Prostate gland (tissue), 2 donors: ENCODE results near the gene TNFSF13B.

ENCODE experiments used
- CTCF ChIP-seq, 4 experiments: fragments of 200-600 bp in 2 of 4; fragments of 450-650 bp in 2 of 4; sonication (generic) in 2 of 4; IDR thresholded peaks; 1 replicate in 3 of 4; 2 replicates in 1 of 4; pipeline ENCODE4 v1.5.1; 2016 to 2019; ENCODE audit warnings: antibody characterized with exemption in 4 of 4, mild to moderate bottlenecking in 2 of 4, moderate library complexity in 2 of 4
- POLR2A ChIP-seq: fragments of 450-650 bp; IDR thresholded peaks from one replicate; pipeline ENCODE4 v1.6.1; 2016; ENCODE audit warnings: antibody characterized with exemption, mild to moderate bottlenecking
- POLR2AphosphoS5 ChIP-seq: sonication (generic); formaldehyde crosslinking; IDR thresholded peaks from one replicate; pipeline ENCODE4 v1.6.1; 2017; ENCODE audit warnings: antibody characterized with exemption

DNA sequence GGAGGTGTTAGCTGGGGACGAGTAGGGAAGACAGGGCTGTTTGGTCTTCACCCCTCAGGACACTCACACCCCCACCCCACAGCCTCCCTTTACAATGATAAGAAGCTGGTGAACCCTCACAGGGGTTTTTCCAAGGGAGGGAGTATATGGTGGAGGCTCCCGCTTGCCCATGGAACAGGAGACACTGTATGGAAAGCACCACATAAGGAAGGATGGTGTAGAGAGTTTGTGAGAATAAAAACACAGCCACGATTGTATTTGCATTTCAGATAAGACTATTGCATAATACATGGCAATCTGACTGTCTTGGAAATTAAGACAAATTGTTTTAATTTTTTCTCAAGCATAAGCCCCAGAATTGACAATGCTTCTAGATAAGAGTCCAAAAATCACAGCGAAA lies 46.9 kb downstream of the TNFSF13B start:
- no peak for TF ChIP-seq CTCF (IDR thresholded peaks at IDR 0.05)
- no peak for TF ChIP-seq POLR2AphosphoS5
- TF ChIP-seq POLR2A: no peak
